Neural cell (in vitro differentiated cells): ENCODE results near the gene PCIF1.

Experiments used
- EP300 ChIP-seq: fragments of 450-650 bp; conservative IDR thresholded peaks from 2 replicates; pipeline ENCODE4 v1.6.1; 2014; ENCODE audit warnings: antibody characterized with exemption, mild to moderate bottlenecking, moderate library complexity; ENCODE audit not compliant: poor library complexity, severe bottlenecking
- EZH2 ChIP-seq: fragments of 200-600, 300-800 bp; shearing (Covaris generic), sonication (generic); IDR thresholded peaks from 2 replicates; pipeline ENCODE4 v1.6.1; 2014; ENCODE audit warnings: antibody characterized with exemption, low read length, borderline replicate concordance, mild to moderate bottlenecking; ENCODE audit not compliant: insufficient read depth, poor library complexity, severe bottlenecking
- MXI1 ChIP-seq: fragments of 450-650 bp; conservative IDR thresholded peaks from 2 replicates; pipeline ENCODE4 v1.6.1; 2014; ENCODE audit warnings: antibody characterized with exemption, mild to moderate bottlenecking; ENCODE audit not compliant: poor library complexity, severe bottlenecking
- POLR2AphosphoS5 ChIP-seq: IDR thresholded peaks from 2 replicates; pipeline ENCODE4 v1.6.1; 2012
- RAD21 ChIP-seq: fragments of 450-650 bp; conservative IDR thresholded peaks from 2 replicates; pipeline ENCODE4 v1.6.1; 2014; ENCODE audit warnings: antibody characterized with exemption, mild to moderate bottlenecking, moderate library complexity
- SMC3 ChIP-seq: fragments of 450-650 bp; conservative IDR thresholded peaks from 2 replicates; pipeline ENCODE4 v1.6.1; 2014; ENCODE audit warnings: antibody characterized with exemption, mild to moderate bottlenecking, moderate library complexity; ENCODE audit not compliant: poor library complexity
- TAF1 ChIP-seq: IDR thresholded peaks from 2 replicates; pipeline ENCODE4 v1.6.1; 2012; ENCODE audit warnings: low read depth
- TF ChIP-seq, protein P1 (sequence below): fragments of 450-650 bp; IDR thresholded peaks from 2 replicates; pipeline ENCODE4 v1.5.1; 2014; ENCODE audit warnings: antibody characterized with exemption, mild to moderate bottlenecking, moderate library complexity; ENCODE audit not compliant: poor library complexity, severe bottlenecking
- TF ChIP-seq, protein P2 (sequence below): IDR thresholded peaks from 2 replicates; pipeline ENCODE4 v1.6.1; 2012; ENCODE audit warnings: borderline replicate concordance

- TF ChIP-seq, protein P1, sequence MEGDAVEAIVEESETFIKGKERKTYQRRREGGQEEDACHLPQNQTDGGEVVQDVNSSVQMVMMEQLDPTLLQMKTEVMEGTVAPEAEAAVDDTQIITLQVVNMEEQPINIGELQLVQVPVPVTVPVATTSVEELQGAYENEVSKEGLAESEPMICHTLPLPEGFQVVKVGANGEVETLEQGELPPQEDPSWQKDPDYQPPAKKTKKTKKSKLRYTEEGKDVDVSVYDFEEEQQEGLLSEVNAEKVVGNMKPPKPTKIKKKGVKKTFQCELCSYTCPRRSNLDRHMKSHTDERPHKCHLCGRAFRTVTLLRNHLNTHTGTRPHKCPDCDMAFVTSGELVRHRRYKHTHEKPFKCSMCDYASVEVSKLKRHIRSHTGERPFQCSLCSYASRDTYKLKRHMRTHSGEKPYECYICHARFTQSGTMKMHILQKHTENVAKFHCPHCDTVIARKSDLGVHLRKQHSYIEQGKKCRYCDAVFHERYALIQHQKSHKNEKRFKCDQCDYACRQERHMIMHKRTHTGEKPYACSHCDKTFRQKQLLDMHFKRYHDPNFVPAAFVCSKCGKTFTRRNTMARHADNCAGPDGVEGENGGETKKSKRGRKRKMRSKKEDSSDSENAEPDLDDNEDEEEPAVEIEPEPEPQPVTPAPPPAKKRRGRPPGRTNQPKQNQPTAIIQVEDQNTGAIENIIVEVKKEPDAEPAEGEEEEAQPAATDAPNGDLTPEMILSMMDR: no peak
- TF ChIP-seq SMC3 (no peak), POLR2AphosphoS5 (no peak), EP300 (no peak), RAD21 (no peak), EZH2 (no peak), TAF1 (no peak), MXI1 (no peak)
- TF ChIP-seq, protein P2, sequence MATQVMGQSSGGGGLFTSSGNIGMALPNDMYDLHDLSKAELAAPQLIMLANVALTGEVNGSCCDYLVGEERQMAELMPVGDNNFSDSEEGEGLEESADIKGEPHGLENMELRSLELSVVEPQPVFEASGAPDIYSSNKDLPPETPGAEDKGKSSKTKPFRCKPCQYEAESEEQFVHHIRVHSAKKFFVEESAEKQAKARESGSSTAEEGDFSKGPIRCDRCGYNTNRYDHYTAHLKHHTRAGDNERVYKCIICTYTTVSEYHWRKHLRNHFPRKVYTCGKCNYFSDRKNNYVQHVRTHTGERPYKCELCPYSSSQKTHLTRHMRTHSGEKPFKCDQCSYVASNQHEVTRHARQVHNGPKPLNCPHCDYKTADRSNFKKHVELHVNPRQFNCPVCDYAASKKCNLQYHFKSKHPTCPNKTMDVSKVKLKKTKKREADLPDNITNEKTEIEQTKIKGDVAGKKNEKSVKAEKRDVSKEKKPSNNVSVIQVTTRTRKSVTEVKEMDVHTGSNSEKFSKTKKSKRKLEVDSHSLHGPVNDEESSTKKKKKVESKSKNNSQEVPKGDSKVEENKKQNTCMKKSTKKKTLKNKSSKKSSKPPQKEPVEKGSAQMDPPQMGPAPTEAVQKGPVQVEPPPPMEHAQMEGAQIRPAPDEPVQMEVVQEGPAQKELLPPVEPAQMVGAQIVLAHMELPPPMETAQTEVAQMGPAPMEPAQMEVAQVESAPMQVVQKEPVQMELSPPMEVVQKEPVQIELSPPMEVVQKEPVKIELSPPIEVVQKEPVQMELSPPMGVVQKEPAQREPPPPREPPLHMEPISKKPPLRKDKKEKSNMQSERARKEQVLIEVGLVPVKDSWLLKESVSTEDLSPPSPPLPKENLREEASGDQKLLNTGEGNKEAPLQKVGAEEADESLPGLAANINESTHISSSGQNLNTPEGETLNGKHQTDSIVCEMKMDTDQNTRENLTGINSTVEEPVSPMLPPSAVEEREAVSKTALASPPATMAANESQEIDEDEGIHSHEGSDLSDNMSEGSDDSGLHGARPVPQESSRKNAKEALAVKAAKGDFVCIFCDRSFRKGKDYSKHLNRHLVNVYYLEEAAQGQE: no peak
Measured at GRCh38 chr20:45976086-45976485, 41.6 kb downstream of the PCIF1 start.
